Heart right ventricle (tissue), 16 donors: ENCODE measurements around the gene SFMBT2. TPM values are rescaled to one million over a fixed set of nuclear protein-coding genes. Genes with fewer than 3 reads are reported as not detected.

Experiments
- ATAC-seq, 8 donors: fragments of 200-7000 bp; cut with Tn5 transposase; one replicate each; pipeline ENCODE4 v1.9.1; 2020; ENCODE audit warnings: mild to moderate bottlenecking in 8 of 8, moderate library complexity in 8 of 8, moderate number of reproducible peaks in 1 of 8
- DNase-seq, 2 donors: peaks; one replicate each; pipeline ENCODE4 v3.0.0-alpha.2; 2020
- H3K27ac ChIP-seq, 10 donors: fragments of 200-600 bp; sonication (generic) in 2 of 10; one replicate each; pipeline versions ENCODE4 v1.5.0 to v1.8.0; 2020 to 2022; ENCODE audit warnings: mild to moderate bottlenecking in 3 of 10
- H3K27me3 ChIP-seq, 7 donors: fragments of 200-600 bp; one replicate each; pipeline ENCODE4 v1.8.0; 2021 to 2022; ENCODE audit warnings: mild to moderate bottlenecking in 2 of 7
- H3K36me3 ChIP-seq, 9 donors: fragments of 200-600 bp; sonication (generic) in 1 of 9; one replicate each; pipeline versions ENCODE4 v1.5.0 to v1.8.0; 2020 to 2022; ENCODE audit warnings: mild to moderate bottlenecking in 2 of 9
- H3K4me1 ChIP-seq, 9 donors: fragments of 200-600 bp; sonication (generic) in 1 of 9; one replicate each; pipeline versions ENCODE4 v1.5.0 to v1.8.0; 2020 to 2022; ENCODE audit warnings: mild to moderate bottlenecking in 4 of 9
- H3K4me3 ChIP-seq, 10 donors: fragments of 200-600 bp; sonication (generic) in 2 of 10; one replicate each; pipeline versions ENCODE4 v1.5.0 to v1.8.0; 2020 to 2022; ENCODE audit warnings: mild to moderate bottlenecking in 7 of 10, moderate library complexity in 2 of 10
- H3K9me3 ChIP-seq, 11 donors: fragments of 200-600 bp in 10 of 11; sonication (generic) in 2 of 11; one replicate each; pipeline versions ENCODE4 v1.5.0 to v1.8.0; 2013 to 2022; ENCODE audit warnings: mild to moderate bottlenecking in 2 of 11, control low read depth in 1 of 11, moderate library complexity in 1 of 11
- CTCF ChIP-seq, 9 donors: fragments of 200-600 bp; sonication (generic) in 2 of 9; IDR thresholded peaks; one replicate each; pipeline versions ENCODE4 v1.5.0 to v1.8.0; 2021 to 2022; ENCODE audit warnings: antibody characterized with exemption in 9 of 9, mild to moderate bottlenecking in 5 of 9, moderate library complexity in 1 of 9
- WGBS, 2 donors: extraction: QIAGEN DNeasy Blood & Tissue Kit; methylation state at CpG; one replicate each; pipeline ENCODE4 v1.1.7; 2013; ENCODE audit warnings: inconsistent platforms in 1 of 2; 5-methylcytosine and 5-hydroxymethylcytosine counted together
- intact Hi-C, 10 donors: fragments of 100-400 bp; cut with DNase I; formaldehyde crosslinking; loops; one replicate each; pipeline versions ENCODE4 v1.11.1 to v1.14.2; 2022
- polyA plus RNA-seq, 2 donors: library from polyadenylated mRNA; stranded (reverse); fragments of 200-250 nt; gene quantifications; one replicate each; pipeline ENCODE4 v1.2.3, GENCODE V29; 2013
- total RNA-seq, 10 donors: library from RNA; stranded (reverse); fragmentation: NEBNext Ultra II Directional in 3 of 10; extraction: Animal tissue kit (Norgen Biotek cat#: 25700) in 3 of 10; gene quantifications; one replicate each; pipeline versions ENCODE4 v1.2.1 to v1.2.4, GENCODE V29; 2021 to 2023
- donor health status: Arrhythmogenic right ventricular cardiomyopathy.
- donor health status: ischemic (EF 13 %, LVEDD 7.1; RV severe dilation, severe dysfunction).
- donor health status: healthy with polysubstance abuse.
- donor health status: DM: no; HTN: yes; CAD: no.
- donor health status: DM: no; HTN: no; CAD: no.
- donor health status: ischemic (EF 25% LVEDD 6.9; RV normal size, moderate dysfunction).
- donor health status: ischemic (EF 25% LVEDD 5.7; RV mildly dilated, moderate dysfunction).
- donor health status: healthy.
- donor health status: DM: yes; HTN: yes; CAD: no.
- donor health status: Ischemic cardiomyopathy.
- donor health status: ischemic (EF 35%, LVEDD 5.7; RV mildly dilated, moderate dysfunction).
- donor health status: nonischemic (EF 11% LVEDD 7.7; RV severe dilation, severe dysfunction).
- donor health status: DM: yes; HTN: yes; CAD: no.
- donor health status: PGD.
- donor health status: ischemic (EF 29% LVEDD 5.4; RV normal size, mild dysfunction).
- donor health status: nonischemic (EF 23%, LVEDD 6.1; RV moderate dilation, normal function).

The SFMBT2 gene
- total and polyA plus RNA-seq, 12 donors, result 4.1 to 14.2 (median 10.0) TPM

GRCh38 chr10:7251696-7252465 lies 159.0 kb downstream of the SFMBT2 start:
- Histone ChIP-seq H3K9me3 (no peaks in the 10 kb centered on the region), H3K4me3 (no peak overlapping the region), H3K27ac (peak overlapping the region in 9 of 10 donors; percentile 30 to 72 (median 56)), H3K4me1 (peaks cover 0 to 19% (median 12%) of the 10 kb centered on the region in 9 donors), H3K36me3 (peaks cover 0 to 32% (median 3%) of the 10 kb centered on the region in 9 donors), H3K27me3 (no peaks in the 10 kb centered on the region)
- intact Hi-C loops, result loop anchor here in 3 of 10 donors (5.0 to 10.0 kb wide), 3 partner anchors 35 to 330 kb away; no protein-coding TSS in a partner anchor
- peak; percentile 53 to 57 for DNase-seq
- peak; percentile 65 to 99 (median 95) for ATAC-seq
- WGBS, 2 donors, result 44 to 48% methylated on average over 12 of the region's 12 CpGs
- no peak for TF ChIP-seq CTCF (IDR thresholded peaks at IDR 0.05)

- Histone ChIP-seq H3K9me3 (no peaks in the 10 kb centered on the region), H3K27me3 (no peaks in the 10 kb centered on the region), H3K4me3 (no peak overlapping the region), H3K27ac (no peak overlapping the region), H3K4me1 (peaks cover 0 to 19% (median 11%) of the 10 kb centered on the region in 9 donors), H3K36me3 (peaks cover 0 to 45% (median 3%) of the 10 kb centered on the region in 9 donors)
- DNase-seq (no peak), ATAC-seq (no peak)
- intact Hi-C loops, result loop anchor here in 3 of 10 donors (5.0 to 10.0 kb wide), 3 partner anchors 33 to 328 kb away; no protein-coding TSS in a partner anchor
- WGBS, 2 donors, result 96 to 97% methylated on average over 5 of the region's 5 CpGs
- TF ChIP-seq CTCF (IDR thresholded peaks at IDR 0.05), result no peak
Measured at GRCh38 chr10:7250236-7250635, 160.6 kb downstream of the SFMBT2 start.

- DNase-seq, result no peak
- peaks cover 0 to 19% (median 11%) of the 10 kb centered on the region in 9 donors for H3K4me1 ChIP-seq
- H3K36me3 ChIP-seq, result peaks cover 0 to 47% (median 3%) of the 10 kb centered on the region in 9 donors
- no peak overlapping the region for H3K4me3 ChIP-seq
- H3K9me3 ChIP-seq, result no peaks in the 10 kb centered on the region
- intact Hi-C loops, result loop anchor here in 1 of 10 donors (10.0 kb wide), 1 partner anchor 124 kb away; no protein-coding TSS in a partner anchor
- no peak for TF ChIP-seq CTCF (IDR thresholded peaks at IDR 0.05)
- ATAC-seq, result no peak
- 86 to 87% methylated on average over 11 of the region's 11 CpGs for WGBS, 2 donors
- no peaks in the 10 kb centered on the region for H3K27me3 ChIP-seq
- no peak overlapping the region for H3K27ac ChIP-seq
Measured at GRCh38 chr10:7248585-7249164, 162.2 kb downstream of the SFMBT2 start.

- WGBS, 2 donors, result 85 to 86% methylated on average over 8 of the region's 8 CpGs
- Histone ChIP-seq H3K27me3 (no peaks in the 10 kb centered on the region), H3K36me3 (peaks cover 0 to 53% (median 3%) of the 10 kb centered on the region in 9 donors), H3K27ac (no peak overlapping the region), H3K4me1 (peaks cover 0 to 18% (median 12%) of the 10 kb centered on the region in 9 donors), H3K9me3 (no peaks in the 10 kb centered on the region), H3K4me3 (no peak overlapping the region)
- no peak for TF ChIP-seq CTCF (IDR thresholded peaks at IDR 0.05)
- ATAC-seq, result no peak
- no peak for DNase-seq
- intact Hi-C loops, result loop anchor here in 1 of 10 donors (10.0 kb wide), 1 partner anchor 123 kb away; no protein-coding TSS in a partner anchor
Measured at GRCh38 chr10:7248148-7248547, 162.7 kb downstream of the SFMBT2 start.
